Measurements from ENCODE around the gene ABCC2.
"Not testable (repeated sequence)": the region's sequence is repeated elsewhere in the genome, so short reads cannot be mapped to it uniquely, and the experiment has no call there.

The ABCC2 gene

GRCh38 chr10:99888622-99889021 lies 106.2 kb downstream of the ABCC2 start:
- DNase-seq (ENCODE audit: low read depth in 1 of 2, low spot score in 1 of 2) = no peak

- no peak for DNase-seq (ENCODE audit: low read depth in 1 of 2, low spot score in 1 of 2)
Measured at GRCh38 chr10:99894613-99895012, 112.2 kb downstream of the ABCC2 start.

- DNase-seq (ENCODE audit: low read depth in 1 of 2, low spot score in 1 of 2) = not testable (repeated sequence)
Measured at GRCh38 chr10:99895066-99895465, 112.6 kb downstream of the ABCC2 start.

GRCh38 chr10:99895867-99896266 lies 113.4 kb downstream of the ABCC2 start:
- no peak for DNase-seq (ENCODE audit: low read depth in 1 of 2, low spot score in 1 of 2)

Measured in activated CD4-positive, alpha-beta T cell treated with anti-CD3 and anti-CD28 coated beads, Interleukin-2, amount 50 U/mL, for 24 hours (primary cell).